WERI-Rb-1 (cell line): ENCODE results near the gene DIRAS1.

Experiments
- DNase-seq: peaks from one replicate; pipeline ENCODE4 v3.0.0-alpha.2; 2020
- H3K27ac ChIP-seq: fragments of 250-450 bp; sonication (Bioruptor Pico); 2 replicates; pipeline ENCODE4 v1.5.1; 2020; ENCODE audit warnings: mild to moderate bottlenecking, moderate library complexity
- H3K27me3 ChIP-seq: fragments of 250-450 bp; sonication (Bioruptor Pico); 2 replicates; pipeline ENCODE4 v1.5.1; 2021; ENCODE audit warnings: mild to moderate bottlenecking, low read depth, moderate library complexity; ENCODE audit not compliant: insufficient read depth, severe bottlenecking
- H3K36me3 ChIP-seq: fragments of 250-450 bp; sonication (Bioruptor Pico); 2 replicates; pipeline ENCODE4 v1.5.1; 2020; ENCODE audit warnings: mild to moderate bottlenecking, moderate library complexity
- H3K4me3 ChIP-seq: 2 replicates; pipeline ENCODE4 v1.5.1; 2011; ENCODE audit warnings: low read depth, mild to moderate bottlenecking, control low read depth, low read length
- H3K9me3 ChIP-seq: fragments of 250-450 bp; sonication (Bioruptor Pico); 2 replicates; pipeline ENCODE4 v1.5.1; 2021; ENCODE audit warnings: mild to moderate bottlenecking, moderate library complexity; ENCODE audit not compliant: severe bottlenecking
- CTCF ChIP-seq: IDR thresholded peaks from 2 replicates; pipeline ENCODE4 v1.5.1; 2011; ENCODE audit warnings: low read depth, mild to moderate bottlenecking, control low read depth, inconsistent platforms, low read length

The DIRAS1 gene

GRCh38 chr19:2711875-2712205 is 9.3 kb downstream of the DIRAS1 start:
- no peak overlapping the region for H3K4me3 ChIP-seq

GRCh38 chr19:2711172-2711874 is 9.8 kb downstream of the DIRAS1 start:
- H3K27ac ChIP-seq: no peak overlapping the region

More at GRCh38 chr19:2711875-2712205, 9.3 kb downstream of the DIRAS1 start:
- Histone ChIP-seq H3K27ac (no peak overlapping the region), H3K9me3 (peaks cover 8% of the 10 kb centered on the region), H3K36me3 (peaks cover 7% of the 10 kb centered on the region), H3K27me3 (no peaks in the 10 kb centered on the region)
- no peak for TF ChIP-seq CTCF
- no peak for DNase-seq

GRCh38 chr19:2706251-2706650 is 14.9 kb downstream of the DIRAS1 start:
- Histone ChIP-seq H3K4me3 (no peak overlapping the region), H3K27ac (no peak overlapping the region), H3K27me3 (peaks cover 4% of the 10 kb centered on the region), H3K9me3 (no peaks in the 10 kb centered on the region), H3K36me3 (no peaks in the 10 kb centered on the region)
- TF ChIP-seq CTCF: no peak
- no peak for DNase-seq

More at GRCh38 chr19:2711172-2711874, 9.8 kb downstream of the DIRAS1 start:
- Histone ChIP-seq H3K4me3 (no peak overlapping the region), H3K9me3 (peaks cover 8% of the 10 kb centered on the region), H3K36me3 (peaks cover 3% of the 10 kb centered on the region), H3K27me3 (no peaks in the 10 kb centered on the region)
- no peak for TF ChIP-seq CTCF
- no peak for DNase-seq

- Histone ChIP-seq H3K36me3 (no peaks in the 10 kb centered on the region), H3K4me3 (no peak overlapping the region), H3K27me3 (peaks cover 12% of the 10 kb centered on the region), H3K27ac (no peak overlapping the region), H3K9me3 (no peaks in the 10 kb centered on the region)
- no peak for DNase-seq
- TF ChIP-seq CTCF: no peak
Observed at GRCh38 chr19:2703691-2704216, 17.4 kb downstream of the DIRAS1 start.

- H3K27ac ChIP-seq: no peak overlapping the region
- peaks cover 12% of the 10 kb centered on the region for H3K27me3 ChIP-seq
- H3K9me3 ChIP-seq: no peaks in the 10 kb centered on the region
- H3K36me3 ChIP-seq: no peaks in the 10 kb centered on the region
- no peak for TF ChIP-seq CTCF
- H3K4me3 ChIP-seq: peak overlapping the region; percentile 13; the same call in 1 of the 2 replicates
- DNase-seq: no peak
Observed at GRCh38 chr19:2703077-2703437, 18.1 kb downstream of the DIRAS1 start.
